GM19240 (cell line): ENCODE results near the gene TAS2R60.
"Not testable (repeated sequence)": the region's sequence is repeated elsewhere in the genome, so short reads cannot be mapped to it uniquely, and the experiment has no call there.

Experiments used
- DNase-seq: peaks from one replicate; pipeline ENCODE4 v3.0.0; 2011; ENCODE audit warnings: low spot score; ENCODE audit not compliant: insufficient read length

The TAS2R60 gene

DNA sequence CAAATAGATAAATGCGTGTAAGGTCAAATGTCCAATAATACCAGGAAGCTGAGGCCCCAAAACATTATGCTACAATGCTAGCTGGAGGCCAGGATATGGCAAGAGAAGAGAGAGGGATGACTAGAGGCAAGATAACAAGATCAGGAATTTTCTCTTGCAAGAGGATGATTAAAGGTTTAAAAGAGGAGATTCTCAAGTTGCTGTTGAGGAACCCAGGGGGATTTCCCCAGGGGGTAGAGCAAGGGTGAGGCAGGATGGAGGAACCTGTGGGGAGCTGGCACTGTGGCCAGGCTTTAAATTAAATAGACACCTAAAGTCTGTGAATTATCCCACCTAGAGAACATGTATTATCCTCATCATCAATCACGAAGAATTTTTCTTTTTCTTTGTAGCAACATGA, 3.4 kb upstream of the TAS2R60 start:
- no peak for DNase-seq

DNA sequence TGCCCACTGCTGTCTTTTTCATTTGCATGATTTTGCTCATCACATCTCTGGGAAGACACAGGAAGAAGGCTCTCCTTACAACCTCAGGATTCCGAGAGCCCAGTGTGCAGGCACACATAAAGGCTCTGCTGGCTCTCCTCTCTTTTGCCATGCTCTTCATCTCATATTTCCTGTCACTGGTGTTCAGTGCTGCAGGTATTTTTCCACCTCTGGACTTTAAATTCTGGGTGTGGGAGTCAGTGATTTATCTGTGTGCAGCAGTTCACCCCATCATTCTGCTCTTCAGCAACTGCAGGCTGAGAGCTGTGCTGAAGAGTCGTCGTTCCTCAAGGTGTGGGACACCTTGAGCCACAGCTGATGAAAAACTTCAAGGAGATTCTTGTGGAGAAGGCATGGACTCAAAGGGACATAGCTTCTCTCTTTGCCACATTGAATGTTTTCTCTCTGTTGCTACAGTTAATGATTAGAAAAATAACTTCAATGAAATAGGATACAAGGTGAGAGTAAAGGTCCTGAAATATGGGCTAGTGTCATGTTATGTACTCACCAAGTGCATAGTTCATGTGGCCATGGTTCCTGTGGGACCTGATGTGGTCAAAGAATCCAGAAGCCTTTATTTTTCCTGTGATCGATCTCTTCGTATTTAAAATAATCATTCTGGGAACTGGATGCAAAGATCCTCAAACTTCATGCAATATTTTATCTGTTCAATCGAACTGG, 970 bp downstream of the TAS2R60 start:
- DNase-seq: no peak

DNA sequence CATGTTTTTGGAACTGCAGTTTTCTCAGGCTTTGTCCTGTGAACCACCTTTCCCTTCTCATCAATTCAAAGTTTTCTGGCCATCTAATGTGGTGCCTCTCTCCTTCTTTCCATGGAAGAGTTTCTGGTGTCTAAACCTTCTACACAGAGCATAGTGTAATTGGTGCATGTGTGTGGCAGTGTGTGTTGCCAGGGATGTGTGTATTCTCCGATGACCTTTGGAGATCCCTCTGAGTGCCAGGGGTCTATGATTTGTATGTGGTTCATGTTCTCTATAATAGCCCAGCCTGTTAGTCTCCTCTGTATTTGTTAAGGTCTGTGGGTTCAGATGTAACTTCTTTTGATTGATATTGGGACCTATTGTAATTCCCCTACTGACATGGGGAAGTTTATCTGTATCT, 1.5 kb downstream of the TAS2R60 start:
- no peak for DNase-seq

DNA sequence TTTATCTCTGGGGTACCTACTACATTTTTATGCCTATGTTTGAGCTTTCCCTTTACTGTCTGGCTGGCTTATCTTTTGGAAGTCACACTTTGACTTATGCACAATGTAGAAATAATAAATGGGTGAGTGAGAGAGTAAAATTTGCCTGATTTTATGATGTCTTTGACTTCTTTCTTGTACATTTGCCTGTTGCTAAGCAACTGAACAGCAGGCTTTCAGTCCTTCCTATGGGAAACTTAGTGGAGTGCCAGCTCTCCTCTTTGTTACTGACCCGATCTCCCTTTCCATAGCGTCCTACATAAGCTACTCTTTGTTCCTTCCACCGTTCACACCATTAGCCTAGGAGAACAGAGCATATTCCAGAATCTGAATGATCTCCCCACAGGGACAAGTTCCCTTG, 4.2 kb downstream of the TAS2R60 start:
- no peak for DNase-seq

DNA sequence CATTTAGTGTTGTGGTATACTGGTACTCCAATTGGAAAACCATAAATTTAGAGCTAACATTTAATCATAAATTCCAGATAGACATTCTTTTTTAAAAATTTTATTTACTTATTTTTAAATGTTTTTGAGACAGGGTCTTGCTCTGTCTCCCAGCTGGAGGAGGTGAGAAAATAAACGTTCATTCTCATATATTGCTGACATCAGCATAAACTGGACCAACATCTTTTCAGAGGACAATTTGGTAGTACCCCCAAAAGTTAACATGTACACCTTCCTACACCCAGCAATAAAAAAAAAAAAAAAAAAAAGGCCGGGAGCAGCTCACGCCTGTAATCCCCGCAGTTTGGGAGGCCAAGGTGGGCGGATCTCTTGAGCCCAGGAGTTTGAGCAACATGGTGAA, 5.2 kb downstream of the TAS2R60 start:
- no peak for DNase-seq

DNA sequence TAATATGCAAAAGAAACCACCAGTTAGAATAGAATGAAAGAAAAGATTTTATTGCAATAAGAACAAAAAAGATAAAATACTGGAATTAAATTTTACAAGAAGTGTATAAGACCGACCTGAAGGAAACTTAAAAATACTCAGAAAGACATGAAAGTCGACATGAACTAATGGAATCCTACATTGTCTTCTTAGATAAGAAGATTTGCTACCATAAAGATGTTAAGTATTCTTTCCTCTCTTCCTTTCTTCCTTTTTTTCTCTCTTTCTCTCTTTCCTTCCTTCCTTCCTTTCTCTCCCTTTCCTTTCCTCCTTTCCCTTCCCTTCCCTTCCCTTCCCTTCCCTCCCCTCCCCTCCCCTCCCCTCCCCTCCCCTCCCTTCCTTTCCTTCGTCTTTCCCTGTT, 6.5 kb downstream of the TAS2R60 start:
- DNase-seq: no peak

DNA sequence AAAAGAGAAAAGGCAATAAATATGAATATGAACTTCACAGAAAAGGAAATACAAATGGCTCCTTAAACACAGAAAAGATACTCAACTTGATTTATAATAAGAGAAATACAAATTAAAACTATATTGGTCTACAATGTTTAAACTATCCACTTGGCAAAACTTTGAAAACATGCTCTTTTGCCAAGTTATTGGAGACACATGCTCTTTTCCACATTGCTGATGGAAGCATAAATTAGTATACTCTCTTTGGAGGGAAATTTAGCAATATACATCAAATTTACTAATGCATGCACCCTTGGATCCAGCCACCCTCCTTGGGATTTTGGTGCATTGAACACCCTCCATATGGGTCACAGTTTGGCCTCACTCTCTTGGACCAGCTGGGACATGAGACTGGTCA, 7.9 kb downstream of the TAS2R60 start:
- DNase-seq: no peak

DNA sequence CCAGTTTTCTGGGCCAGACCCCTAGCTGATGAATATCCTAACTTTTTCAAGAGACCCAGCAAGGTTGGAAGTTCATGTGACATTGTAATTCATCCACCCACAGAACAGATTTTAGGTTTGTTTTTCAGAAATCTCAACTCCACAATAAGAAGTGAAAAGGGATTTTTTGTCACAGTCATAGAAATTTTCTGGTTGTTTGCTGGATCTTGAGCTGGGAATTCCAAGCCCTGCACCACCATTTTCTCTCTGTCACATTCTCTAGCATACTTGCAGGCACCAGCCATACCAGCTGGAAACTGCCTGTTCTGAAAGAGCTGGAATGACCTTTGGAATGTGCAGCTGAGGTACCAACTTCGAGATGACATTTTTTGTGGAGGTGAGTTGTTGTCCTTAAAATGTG, 8.5 kb downstream of the TAS2R60 start:
- no peak for DNase-seq

DNA sequence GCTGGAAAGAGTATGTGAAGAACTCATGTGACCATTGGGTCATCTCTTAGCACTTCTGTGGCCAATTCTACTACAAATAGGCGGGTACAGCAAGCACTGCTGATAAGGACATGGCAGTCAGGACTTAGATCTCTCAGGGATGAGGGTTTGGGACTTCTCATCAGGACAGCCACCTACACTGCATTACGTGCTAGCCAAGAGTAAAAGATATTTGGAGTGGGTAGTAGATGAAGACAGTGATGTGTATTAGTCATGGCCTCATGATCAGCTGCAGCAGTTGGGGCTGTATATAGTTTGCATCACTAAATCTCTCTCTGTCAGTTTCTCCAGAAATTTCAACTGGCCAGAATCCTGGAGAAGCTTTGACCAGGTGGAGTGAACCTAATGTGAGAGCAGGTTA, 9.2 kb downstream of the TAS2R60 start:
- no peak for DNase-seq

DNA sequence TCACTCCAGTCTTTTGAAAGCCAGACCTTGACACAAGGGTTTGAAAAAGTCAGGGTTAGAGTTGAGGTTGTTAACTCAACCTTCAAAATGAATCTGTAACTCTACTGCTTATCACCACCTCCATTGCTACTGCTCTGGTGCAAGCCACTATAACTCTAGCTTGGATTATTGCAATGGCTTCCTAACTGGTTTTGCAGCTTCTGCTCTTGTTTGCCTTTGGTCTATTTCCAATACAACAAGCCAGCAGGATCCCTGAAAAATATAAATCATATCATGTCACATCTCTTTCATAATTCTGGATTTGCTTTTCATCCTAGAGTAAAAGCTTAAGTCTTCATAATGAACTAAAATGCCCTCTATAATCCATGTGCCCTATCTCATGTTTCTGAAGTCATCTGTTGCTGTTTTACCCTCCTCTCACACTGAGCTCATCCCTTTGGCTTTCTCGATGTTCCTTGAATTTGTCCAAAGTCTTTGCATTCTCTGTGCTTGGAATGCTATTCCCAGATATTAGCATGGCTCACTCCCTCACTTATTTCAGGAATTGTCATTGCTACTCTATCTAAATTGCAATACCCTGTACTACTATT, 10.9 kb downstream of the TAS2R60 start:
- no peak for DNase-seq

DNA sequence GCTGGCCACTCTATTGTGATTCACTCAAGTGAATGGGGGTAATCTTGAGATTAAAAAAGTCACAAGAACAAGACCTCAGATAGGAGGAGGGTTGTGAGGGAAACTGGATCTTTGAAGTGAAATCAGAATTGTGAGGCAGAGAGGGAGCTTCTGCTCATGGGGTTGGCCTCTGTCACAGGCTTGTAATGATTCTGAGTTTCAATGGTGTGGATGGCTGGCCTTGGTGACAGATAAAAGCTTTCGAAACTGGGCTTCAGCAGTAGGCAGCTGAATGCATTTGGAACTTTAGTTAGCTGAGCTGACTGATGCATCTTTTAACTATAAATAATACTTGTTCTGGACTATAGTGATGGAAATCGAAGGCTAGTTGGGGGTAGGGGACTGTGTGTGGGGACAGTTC, 12.2 kb downstream of the TAS2R60 start:
- DNase-seq: no peak

DNA sequence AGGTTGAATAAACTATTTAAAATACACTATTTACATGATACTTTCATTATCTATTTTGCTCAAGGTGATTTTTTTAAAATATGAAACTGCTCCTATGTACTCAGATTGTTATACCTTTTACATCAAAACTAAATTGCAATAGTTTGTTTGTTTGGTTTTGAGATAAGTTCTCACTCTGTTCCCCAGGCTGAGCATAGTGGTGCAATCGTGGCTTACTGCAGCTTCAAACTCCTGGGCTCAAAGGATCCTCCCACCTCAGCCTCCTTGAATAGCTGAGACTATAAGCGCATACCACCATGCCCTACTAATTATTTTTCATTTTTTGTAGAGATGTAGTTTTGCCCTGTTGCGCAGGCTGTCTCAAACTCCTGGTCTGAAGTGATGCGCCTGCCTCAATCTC, 12.7 kb downstream of the TAS2R60 start:
- no peak for DNase-seq

DNA sequence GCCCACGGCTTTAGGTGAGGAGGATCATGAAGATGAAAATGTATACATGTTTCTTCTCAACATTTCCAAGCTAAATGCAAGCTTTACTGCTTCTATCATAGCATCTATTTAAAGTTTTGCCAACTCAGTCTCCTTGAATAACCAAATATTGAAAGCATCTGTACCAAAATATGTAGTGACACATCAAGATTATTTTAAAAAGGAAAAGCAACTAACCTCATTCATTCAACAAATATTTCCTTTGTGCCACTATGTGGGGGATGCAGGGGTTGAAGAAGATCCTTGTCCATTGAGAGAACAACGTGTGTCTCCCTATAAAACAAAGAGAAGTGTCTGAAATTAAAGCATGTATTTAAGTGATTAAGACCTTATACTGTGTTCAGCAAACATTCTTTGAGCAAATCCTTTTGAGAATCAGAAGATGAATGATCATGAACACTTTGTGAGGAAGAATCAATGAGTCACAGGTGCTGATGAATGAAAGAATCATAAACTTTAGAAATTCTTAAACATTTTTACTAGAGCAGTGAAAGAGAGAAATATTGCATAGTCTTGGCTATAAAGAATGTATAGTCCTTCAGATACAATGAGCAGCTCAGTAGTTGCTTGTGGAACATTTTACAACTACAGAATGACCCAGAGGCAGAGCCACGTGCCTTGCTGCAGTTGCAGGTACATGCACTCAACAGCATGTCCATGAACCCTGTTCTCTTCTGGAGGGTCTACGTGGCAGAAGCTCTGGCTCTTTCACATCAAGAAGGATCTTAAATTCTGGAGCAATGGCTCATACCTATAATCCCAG, 13.9 kb downstream of the TAS2R60 start:
- no peak for DNase-seq

DNA sequence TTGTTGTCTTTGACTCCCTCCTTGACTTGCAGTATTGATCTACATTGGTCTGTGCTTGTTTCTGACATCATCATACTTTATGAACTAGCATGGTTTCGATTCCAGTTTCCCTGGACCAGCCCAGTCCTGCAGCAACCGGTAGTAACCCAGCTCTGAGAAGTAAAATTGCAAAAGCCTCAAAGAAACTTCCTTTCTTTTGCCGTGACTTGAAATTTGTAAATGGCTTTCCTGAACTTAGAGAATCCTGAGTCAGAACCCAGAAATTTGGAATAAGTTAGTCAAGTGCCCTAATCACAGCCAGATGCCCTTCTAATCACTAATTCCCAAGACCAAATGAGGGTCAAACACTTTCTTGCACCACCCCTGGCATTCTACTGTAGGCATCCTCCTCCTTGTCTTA, 15.0 kb downstream of the TAS2R60 start:
- DNase-seq: no peak

DNA sequence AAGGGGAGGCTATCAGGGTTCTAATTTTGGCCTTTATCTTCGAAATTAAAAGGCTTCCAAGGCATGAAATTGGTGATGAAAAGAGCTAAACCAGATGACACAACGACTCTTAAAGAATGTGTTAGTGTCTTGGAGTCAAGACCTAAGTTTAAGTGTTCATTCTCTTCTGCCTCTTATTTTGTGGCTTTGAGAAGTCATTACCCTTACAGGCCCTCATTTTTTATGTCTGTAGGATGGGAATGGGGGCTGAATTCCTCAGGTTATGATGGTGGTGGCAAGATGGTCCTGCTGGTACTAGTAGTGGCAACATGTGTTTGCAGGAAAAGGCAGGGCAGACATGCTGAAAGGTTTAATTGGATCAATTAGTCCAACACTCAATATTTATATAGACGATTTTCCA, 15.4 kb downstream of the TAS2R60 start:
- no peak for DNase-seq

DNA sequence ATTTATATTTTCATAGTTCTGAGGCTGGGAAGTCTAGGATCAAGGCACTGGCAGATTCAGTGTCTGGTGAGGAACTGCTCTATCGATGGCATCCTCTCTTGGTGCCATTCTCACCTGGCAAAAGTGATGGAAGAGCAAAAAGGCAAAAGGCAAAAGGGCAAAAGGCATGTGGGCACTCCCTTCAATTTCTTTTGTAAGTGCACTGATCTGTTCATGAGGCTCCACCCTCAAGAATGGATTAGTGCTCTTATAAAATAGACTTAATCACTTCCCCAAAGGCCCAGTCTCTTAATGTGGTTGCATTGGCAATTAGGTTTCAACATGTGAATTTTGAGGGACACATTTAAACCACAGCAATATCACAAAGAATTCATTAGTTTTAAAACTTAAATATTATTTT, 16.1 kb downstream of the TAS2R60 start:
- DNase-seq: no peak

DNA sequence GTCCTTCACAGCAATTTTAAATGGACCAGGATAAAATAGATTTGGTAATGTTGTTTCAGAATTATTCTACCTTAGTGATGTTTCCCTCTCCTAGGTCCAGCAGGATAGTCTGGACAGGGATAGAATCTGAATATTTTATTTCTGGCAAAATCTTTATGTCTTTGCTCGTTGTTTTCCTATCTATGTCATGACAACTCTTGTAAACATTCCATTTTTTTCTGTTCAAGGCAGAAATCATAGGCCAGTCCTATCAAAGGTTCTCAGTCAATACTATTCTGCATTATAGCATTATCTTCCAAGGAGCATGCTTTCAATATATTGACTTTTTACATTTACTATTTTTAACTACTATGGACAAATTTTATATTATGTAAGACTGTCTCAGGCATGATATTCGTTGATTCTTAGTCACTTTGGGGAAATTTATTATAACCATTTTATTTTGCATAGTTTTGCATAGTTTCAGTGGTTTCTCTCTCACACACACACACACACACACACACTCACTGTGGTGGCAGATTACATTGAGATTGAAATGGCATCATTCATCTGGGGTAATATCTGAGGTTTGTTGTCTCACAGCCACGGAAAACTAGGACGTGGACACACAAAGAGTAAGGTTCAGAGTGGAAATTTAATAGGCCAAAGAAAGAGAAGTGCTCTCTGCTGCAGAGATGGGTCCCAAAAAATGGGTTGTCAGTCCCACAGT, 17.2 kb downstream of the TAS2R60 start:
- DNase-seq: no peak

DNA sequence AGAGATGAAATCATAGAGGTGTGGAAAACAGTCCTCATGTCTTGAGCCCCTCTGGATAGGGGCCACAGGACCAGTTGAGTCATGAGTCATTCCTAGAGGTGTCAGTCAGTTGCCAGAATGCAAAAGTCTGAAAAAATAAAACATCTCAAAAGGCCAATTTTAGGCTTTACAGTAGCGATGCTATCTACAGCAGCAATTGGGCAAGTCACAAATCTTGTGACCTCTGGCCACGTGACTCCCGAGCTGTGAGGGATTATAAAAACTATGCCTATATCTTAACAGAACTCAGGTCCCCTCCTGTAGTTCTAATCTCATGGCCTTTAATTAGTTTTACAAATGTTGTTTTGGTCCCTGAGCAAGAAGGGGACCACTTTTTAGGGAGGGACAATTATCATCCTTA, 18.8 kb downstream of the TAS2R60 start:
- DNase-seq: no peak

DNA sequence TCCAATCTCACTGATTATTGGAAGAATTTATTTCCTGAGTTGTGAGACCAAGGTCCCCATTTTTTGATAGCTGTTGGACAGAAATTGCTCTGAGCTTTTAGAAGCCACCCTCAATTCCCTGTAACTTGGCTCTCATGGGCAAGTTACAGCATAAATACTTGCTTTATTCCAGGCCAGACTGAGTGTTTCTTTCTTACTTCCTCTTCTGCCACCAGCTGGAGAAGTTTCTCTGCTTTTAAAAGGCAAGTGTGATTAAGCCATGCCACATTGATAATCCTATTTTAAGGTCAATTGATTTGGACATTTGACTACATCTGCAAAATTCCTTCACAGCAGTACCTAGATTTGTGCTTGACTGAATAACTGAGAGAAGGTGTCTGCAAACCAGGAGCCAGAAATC, 20.3 kb downstream of the TAS2R60 start:
- no peak for DNase-seq

DNA sequence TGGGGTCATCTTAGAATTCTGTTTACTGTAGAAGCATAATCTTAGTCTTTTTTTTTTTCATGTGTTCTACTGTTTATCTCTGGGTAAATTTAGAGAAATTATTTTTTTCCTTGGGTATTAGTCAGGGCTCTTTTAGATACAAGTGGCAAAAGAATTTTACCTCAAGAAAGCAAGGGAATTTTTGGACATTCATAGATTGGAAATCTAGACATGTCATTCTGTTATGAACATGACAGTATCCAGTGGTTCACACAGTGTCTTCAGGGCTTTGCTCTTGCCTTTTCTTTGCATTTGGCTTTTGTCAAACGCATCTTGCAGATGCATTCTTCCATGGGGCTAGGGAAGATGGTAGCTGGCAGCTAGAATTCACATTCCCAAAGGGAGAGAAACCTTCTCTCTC, 20.7 kb downstream of the TAS2R60 start:
- DNase-seq: no peak

DNA sequence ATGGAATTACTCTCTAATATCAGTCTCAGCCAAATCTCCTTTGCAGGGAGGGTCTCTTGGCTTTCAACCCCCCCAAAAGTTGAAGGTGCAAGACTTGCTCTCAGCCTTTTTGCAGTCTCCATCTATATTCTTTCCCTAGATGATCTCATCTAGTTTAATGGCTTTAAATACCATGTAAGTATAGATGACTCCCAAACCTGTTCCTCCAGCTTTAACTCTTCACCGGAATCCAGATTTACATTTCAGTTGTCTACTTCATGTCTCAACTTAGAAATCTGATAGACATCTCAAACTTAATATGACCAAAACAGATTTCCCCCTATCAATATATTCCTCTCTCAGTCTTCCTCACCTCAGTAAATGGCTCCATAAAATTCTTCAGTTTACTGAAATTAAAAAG, 24.5 kb downstream of the TAS2R60 start:
- DNase-seq: no peak

DNA sequence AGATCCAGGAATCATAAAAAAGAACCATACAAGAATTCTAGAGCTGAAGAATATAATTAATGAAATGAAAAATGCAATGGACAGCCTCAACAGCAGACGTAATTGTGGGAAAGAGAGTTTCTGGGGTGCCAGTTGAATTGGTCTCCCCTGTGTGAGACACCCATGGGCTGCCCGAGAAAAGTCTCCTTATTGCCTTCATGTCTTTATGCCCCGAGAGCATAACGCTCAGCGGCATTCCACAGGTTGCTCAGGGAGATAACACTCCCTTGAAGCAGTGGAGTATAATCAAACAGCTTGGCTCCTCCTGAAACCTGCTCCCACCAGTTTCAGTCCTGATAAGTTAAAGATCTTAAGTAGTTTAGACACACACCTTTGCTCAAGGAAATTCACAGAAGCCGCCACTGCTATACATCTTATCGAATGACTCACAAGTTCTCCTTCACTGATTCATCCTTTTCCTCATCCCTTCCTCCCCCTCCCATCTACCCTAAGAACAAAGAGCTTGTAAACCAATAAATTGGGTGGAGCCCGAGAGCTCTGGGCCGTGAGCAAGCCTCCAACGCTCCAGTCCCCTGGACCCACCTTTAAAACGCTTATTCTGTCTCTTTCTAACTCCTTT, 28.9 kb downstream of the TAS2R60 start:
- not testable (repeated sequence) for DNase-seq
